HG03060 (cell line): ENCODE data around the gene PSD2.

Experiments
- ATAC-seq: cut with Tn5 transposase; IDR thresholded peaks from one replicate; pipeline ENCODE4 v1.9.1; 2021; ENCODE audit warnings: low read depth, moderate number of reproducible peaks; ENCODE audit not compliant: unreplicated experiment

The PSD2 gene

DNA sequence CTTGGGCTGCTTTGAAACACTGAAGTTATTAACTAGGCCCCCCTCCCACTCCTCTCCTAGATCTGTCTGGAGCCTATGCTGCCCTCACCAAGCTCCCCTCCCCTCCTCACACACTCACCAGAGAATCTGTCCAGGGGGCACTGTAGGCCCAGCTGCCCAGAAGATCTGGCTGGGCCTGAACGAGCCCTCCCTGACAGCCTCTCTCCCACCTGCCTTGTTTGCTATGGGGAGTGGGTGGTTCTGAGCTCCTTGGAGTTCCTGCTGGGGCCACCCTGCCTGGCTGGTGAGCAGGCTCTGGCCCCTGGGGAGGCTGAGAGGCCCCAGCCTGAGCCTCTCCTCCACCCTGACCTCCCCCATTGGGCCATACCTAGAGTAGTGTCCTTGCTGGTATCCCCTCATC, 75.1 kb downstream of the PSD2 start:
- no peak for ATAC-seq

GRCh38 chr5:139871614-139872013, 76.0 kb downstream of the PSD2 start:
- ATAC-seq, result no peak

- ATAC-seq, result no peak
Measured at GRCh38 chr5:139872052-139872766, 76.6 kb downstream of the PSD2 start.

DNA sequence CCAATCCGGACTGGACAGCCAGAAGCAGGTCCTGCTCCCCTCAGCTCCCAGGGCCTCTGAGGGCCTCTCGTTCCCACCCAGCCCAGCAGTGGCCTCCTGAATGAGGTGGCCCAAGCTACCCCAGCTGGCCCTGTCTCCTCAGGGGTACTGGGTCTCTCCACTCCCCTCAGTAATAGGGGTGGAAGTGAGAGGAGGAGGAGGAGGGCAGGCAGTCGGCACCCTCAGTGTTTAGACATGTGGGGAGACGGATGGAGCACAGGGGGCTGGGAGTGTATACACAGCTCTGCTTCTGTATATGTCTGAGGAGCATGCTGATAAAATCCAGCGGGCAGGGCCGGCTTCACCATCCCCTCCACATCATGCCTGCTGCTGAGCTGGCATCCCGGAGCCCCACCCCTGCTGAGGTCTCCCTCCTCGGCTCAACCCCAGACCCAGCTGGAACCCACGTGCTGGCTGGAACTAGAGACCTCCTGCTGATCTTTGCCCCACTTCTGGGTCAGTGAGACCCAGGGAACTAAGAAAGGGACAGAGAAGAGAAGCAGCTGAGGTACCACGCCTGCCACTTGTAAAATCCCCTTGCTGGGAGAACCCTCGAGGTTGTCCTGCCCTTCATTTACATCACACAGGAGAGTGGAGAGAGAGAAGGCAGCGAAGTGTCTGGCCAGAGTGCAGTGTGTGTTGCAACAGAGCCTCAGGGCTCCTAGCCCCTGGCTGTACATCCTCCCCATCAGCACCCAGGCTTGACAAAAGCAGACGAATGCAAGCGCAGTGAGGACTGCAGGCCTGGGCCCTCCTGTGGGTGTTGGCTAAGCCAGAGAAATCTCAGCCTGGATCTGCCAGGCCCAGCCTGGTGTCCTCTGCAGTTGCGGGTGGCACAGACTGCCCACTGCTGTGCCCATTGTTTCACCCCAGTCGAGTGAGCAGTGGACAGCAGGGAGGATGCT, 77.5 kb downstream of the PSD2 start:
- ATAC-seq, result no peak

- ATAC-seq, result no peak
Measured at GRCh38 chr5:139875957-139876356, 80.3 kb downstream of the PSD2 start.

DNA sequence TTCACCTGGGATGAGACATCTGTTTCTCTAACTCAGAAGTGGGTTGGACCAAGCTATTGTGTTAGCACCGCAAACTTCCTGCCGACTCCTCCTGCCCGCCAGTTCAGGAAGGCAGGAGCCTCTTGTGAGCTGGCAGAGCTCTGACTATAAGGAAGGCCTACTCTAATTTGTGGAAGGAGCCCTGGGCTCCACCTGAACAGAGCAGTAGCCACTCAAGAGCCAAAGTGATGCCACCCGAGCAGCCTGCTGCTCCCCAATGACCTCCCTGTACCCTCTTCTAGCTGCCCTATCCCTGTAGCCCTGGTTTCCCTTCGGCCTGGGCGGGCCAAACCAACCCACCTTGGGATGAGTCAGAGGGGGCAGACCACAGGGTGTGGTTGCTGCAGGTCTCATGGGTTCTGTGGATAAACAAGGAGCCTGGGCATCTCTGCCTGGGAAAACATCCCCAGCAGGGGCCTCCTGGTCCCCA, 81.6 kb downstream of the PSD2 start:
- no peak for ATAC-seq

DNA sequence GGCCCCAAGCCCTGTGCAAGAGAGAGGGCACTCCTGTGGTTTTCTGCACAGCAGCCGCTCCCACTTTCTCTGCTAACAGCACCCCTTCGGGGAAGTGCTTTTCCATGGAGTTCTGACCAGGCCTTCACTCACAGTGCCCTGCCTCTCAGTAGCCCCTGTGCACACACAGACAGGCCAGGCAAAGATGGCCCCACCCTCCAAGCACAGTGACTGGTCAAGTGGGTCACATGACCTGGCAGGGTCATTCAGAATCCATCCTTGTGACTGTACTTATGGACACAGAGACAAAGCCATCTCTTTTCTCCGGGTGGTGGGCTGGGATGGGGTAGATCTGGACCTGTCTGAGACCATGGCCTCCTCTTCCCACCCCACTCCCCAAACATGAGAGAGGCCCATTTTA, 82.5 kb downstream of the PSD2 start:
- no peak for ATAC-seq

DNA sequence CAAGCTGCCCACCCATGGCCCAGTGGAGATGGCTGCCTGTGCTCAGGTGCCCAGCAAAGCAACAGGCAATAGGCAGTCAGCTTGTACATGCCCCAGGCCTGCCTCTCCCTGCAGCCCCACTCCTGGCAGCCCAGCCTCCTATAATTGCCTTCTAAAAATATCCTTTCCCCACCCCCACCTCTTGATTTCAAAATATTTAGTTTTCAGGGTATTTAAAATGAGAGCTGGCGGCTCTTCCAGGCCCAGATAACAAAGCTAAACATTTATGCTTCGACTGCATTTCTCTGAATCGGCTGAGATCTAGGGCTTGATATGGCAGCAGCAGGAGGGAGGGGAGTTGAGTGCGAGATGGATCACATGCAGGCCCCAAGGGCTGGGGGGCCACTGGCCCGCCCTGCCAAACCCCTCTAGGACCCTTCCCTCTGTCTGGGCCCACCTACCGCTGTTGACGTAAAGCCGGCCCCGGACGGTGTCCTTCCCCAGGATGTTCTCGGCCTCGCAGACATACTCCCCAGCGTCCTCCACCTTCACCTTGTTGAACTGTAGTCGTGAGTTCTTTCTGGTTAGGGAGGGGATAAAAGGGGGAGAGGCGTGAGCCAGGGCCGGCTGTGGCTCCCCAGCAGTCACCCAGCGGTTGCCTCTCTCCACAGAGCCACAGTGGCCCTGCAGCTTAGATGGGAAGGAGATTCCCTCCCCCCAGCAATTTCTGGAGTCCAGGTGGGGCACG, 85.0 kb downstream of the PSD2 start:
- no peak for ATAC-seq

DNA sequence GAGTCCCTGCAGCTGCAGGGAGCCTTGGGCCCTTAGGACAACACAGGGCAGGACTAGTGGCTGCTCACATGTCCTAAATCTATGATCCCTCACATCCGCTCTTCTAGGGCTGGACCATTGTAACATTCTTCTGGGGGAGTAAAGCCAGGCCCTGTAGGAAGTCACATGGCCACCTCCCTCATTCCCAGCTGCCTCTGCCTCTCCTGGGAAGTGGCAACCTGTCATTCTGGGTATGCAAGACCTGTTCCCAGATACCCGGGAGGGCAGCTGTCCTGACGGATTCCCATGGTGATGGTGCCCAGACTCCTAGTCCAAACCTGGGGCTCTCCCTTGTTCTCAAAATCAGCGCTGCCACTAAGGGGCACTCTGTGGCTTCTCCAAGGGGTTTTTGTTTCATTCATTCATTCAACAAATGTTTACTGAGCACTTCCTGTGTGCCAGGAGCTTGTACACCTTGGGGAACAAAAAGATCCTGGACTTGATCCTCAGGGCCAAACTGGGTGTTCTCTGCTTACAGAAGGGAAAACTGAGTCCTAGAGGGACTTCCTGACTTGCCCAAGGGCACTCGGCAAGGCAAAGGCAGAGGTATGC, 85.6 kb downstream of the PSD2 start:
- no peak for ATAC-seq

- no peak for ATAC-seq
Measured at GRCh38 chr5:139882316-139882715, 86.7 kb downstream of the PSD2 start.

DNA sequence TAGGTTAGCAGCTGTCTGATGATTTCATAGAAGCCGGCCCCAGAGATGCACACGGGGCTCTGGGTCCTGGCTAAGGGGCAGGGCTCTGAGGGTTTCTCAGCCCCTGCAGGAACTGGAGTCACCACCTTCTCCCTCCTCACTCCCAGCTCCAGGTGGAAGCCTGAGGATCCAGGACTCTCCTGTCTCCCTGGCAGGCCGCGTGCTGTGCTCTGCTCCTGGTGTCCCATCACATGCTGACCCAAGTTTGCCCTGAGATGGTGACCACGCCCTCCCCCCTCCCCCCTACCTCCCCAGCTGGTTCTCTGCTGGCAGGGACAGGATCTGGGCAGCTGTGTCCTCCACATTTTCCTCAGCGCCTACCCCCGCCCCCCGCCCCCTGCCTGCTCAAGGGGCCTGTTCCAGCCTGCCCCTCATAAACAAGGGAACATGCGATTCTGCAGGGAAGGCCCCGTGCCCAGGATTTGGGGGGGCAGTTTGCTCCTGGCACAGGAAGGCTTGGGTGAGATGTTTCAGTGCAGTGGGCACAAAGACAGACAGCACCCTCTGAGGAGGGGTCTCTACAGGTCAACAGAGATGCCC, 87.4 kb downstream of the PSD2 start:
- no peak for ATAC-seq

- no peak for ATAC-seq
Measured at GRCh38 chr5:139884144-139884543, 88.5 kb downstream of the PSD2 start.

DNA sequence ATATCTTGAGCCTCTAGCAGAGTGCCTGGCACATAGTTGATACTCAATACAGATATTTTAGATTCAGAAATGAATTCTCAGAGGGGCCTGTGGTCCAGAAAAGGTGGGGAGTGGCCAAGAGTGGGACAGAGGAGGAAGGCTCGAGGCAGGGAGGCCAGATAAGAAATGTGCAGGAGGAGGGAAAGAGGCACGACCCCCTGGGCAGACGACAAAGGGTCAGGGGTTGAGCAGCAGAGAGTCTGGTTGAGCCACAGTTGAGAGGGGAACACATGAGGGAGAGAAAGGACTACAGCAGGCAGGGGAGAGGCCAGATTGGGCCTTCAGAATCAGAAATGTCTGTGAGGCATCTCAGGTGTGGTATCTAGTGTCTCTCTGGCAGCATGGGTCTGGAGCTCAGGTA, 89.1 kb downstream of the PSD2 start:
- ATAC-seq, result no peak

DNA sequence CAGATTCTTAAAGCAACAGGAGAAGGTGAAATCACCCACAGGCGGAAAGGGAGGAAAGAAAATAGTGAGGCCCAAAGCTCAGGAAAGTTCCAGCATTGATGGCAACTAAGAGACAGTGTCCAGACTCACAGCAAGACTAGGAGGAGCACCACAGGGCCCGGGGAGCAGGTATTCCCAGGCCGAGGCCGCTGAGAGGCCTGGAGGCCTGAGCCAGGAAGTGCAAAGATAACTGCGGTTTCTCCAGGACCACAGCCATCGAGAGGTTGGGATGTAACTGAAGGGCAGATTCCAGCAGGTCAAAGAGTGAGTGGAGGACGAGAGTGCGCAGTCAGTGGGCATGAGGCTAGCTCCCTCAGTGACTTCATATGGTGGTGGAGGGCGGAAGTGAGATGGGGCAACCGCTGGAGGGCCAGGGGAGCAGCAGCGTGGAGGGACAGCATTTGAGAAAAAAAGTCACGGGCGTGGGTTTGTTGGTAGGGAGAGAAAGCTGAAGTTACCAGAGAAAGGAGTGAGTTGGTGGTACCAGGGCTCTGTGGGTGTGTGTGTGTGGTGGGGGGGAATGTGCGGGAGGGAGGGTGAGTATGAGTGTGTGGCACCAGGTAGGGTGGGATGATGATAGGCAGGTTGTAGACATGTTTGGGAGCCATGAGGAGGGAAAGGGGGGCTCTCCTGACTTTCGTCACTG, 89.7 kb downstream of the PSD2 start:
- ATAC-seq, result no peak

DNA sequence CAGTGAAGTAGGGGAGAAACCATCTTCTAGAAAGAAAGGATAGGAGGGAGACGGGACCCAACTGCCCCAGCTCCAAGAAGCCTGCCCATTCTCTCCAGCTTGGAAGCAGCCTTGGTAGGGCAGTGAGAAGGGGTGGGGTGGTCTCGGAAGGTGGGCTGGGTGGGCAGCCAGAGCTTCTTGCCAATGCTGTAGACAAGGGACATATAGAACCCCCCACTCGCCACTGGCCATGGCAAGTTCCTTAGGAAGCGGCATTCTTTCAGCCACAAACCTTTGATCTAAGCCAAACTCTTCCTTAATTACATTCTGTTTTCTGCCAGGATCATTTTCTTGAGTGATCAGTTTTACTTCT, 90.2 kb downstream of the PSD2 start:
- ATAC-seq, result no peak

DNA sequence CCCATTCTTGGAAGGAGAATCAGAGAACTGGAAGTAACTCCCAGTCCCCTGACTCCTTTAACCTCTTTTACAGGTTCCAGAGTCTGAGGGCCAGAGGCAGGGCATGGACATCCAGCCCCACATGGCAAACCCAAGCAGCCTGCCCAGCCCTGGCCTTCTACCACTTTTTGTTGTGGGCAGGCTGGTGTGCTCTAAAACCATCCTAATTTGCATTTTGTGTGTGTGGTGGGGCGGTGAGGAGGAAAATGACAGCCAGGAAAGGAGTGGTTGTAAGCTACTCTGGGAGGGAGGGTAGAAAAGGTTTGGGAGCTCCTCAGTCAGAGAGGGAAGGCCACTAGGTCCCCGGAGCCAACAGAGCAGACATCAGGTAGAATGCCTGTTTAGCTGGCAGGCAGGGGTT, 90.6 kb downstream of the PSD2 start:
- ATAC-seq, result no peak

DNA sequence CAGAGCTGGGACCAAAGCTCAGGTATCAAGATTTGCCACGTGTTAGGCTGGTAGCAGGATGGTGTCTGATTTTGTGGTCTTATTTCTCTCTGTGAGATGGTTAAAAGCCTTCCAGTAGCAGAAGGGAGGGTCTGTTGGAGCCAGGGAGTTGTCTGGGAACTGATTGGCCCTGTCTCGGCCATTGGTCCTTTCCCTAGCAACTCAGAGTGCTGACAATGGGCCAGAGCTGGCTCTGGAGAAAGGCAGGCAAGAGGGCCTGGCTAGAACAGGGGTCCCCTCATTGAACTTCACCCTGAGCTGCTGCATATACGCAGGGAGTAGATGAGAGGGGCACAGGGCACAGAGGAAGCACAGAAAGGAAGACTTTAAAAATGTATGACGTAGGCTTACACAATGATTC, 92.8 kb downstream of the PSD2 start:
- no peak for ATAC-seq

- no peak for ATAC-seq
Measured at GRCh38 chr5:139889410-139889809, 93.8 kb downstream of the PSD2 start.

GRCh38 chr5:139893873-139894272, 98.3 kb downstream of the PSD2 start:
- ATAC-seq, result no peak
